ENCODE results near the gene ACY1.
A peak's percentile ranks its signal among the peaks of the same experiment; 100 is the strongest.

The ACY1 gene

GRCh38 chr3:51974963-51975851 is 8.1 kb upstream of the ACY1 start, which contains the start of gene ABHD14A (continued):
- TF ChIP-seq ZNF639 (tag by site-specific recombination; IDR thresholded peaks at IDR 0.05) (no peak), SETDB1 (IDR thresholded peaks at IDR 0.05; ENCODE audit: insufficient read length, low read length) (no peak), ZNF580 (tag by site-specific recombination; IDR thresholded peaks at IDR 0.05) (no peak), ZBTB26 (tag by site-specific recombination; optimal IDR thresholded peaks at IDR 0.05) (peak; percentile 51), ZSCAN16 (tag by site-specific recombination; IDR thresholded peaks at IDR 0.05) (no peak), SP2 (tag by site-specific recombination; IDR thresholded peaks at IDR 0.05) (peak; percentile 60), ZBTB17 (tag by site-specific recombination; IDR thresholded peaks at IDR 0.05) (peak; percentile 36; the same call in 1 of the 2 replicates), ZNF707 (tag by site-specific recombination; IDR thresholded peaks at IDR 0.05) (no peak), ZFP69B (tag by site-specific recombination; IDR thresholded peaks at IDR 0.05) (no peak), ZNF223 (tag by site-specific recombination; IDR thresholded peaks at IDR 0.05) (no peak), TSHZ1 (tag by site-specific recombination; IDR thresholded peaks at IDR 0.05; ENCODE audit: borderline replicate concordance) (no peak), ZNF558 (tag by site-specific recombination; IDR thresholded peaks at IDR 0.05) (no peak), ZNF621 (tag by site-specific recombination; IDR thresholded peaks at IDR 0.05) (no peak), ZNF747 (tag by site-specific recombination; IDR thresholded peaks at IDR 0.05) (no peak), ZNF529 (tag by site-specific recombination; IDR thresholded peaks at IDR 0.05; ENCODE audit: insufficient replicate concordance) (no peak), ZNF645 (tag by site-specific recombination; IDR thresholded peaks at IDR 0.05) (no peak), GLI2 (tag by site-specific recombination; IDR thresholded peaks at IDR 0.05; ENCODE audit: borderline replicate concordance, low read depth) (no peak), ATF2 (tag by site-specific recombination; IDR thresholded peaks at IDR 0.05; ENCODE audit: low read depth) (no peak), ZSCAN4 (tag by site-specific recombination; IDR thresholded peaks at IDR 0.05) (peak; percentile 76), ZXDB (tag by site-specific recombination; IDR thresholded peaks at IDR 0.05) (no peak), PRDM2 (tag by site-specific recombination; IDR thresholded peaks at IDR 0.05; ENCODE audit: borderline replicate concordance) (no peak), ZNF416 (tag by site-specific recombination; IDR thresholded peaks at IDR 0.05) (no peak)

Measured in HEK293 (cell line).